GM19025 (cell line): ENCODE measurements around the gene HTR2C.
"Not testable (repeated sequence)": the region's sequence is repeated elsewhere in the genome, so short reads cannot be mapped to it uniquely, and the experiment has no call there.

Experiments
- ATAC-seq: cut with Tn5 transposase; IDR thresholded peaks from one replicate; pipeline ENCODE4 v1.9.1; 2021; ENCODE audit warnings: mild to moderate bottlenecking, low read depth, moderate library complexity; ENCODE audit not compliant: unreplicated experiment

Gene HTR2C

DNA sequence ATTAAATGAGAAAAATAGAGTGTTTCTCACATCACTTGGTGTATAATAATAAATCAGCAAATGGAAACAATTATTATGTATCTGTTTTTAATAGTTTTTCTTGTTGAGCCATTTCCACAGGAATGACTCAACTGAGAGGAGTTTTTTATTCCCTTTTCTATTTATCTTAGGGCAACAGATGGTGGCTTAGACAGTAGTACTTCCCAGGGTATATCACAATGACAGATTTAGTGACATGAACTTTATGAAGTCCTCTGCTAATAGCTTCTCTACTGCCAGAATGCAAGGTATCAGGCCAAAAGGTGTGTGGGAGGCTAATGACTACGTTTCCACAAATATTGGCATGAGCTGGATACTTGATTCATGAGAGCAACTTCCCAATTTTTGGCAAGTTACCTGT, 126.7 kb downstream of the HTR2C start:
- ATAC-seq: no peak

DNA sequence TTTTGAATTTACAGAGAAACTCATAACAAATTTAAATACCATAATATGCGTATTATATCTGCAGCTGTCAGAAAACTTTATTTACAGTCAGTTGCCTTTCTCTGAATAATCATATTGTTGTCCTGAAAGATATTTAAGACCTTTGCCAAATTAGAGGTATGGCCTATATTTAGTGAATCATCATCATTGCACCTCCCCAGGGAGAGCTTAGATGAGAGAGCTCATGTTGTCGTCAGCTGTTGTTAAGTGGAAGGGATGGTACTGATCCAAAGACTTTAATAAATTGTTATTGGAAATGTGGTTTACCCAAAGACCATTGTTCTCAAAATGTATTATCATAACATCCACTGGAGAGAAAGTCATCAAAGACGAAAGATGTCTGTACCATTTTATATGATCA, 128.6 kb downstream of the HTR2C start:
- ATAC-seq: no peak

GRCh38 chrX:114715096-114715495, 131.2 kb downstream of the HTR2C start:
- no peak for ATAC-seq

- no peak for ATAC-seq
Observed at GRCh38 chrX:114717921-114718320, 134.0 kb downstream of the HTR2C start.

GRCh38 chrX:114766541-114766940, 182.7 kb downstream of the HTR2C start:
- ATAC-seq: no peak

GRCh38 chrX:114774691-114775090, 190.8 kb downstream of the HTR2C start:
- ATAC-seq: no peak

DNA sequence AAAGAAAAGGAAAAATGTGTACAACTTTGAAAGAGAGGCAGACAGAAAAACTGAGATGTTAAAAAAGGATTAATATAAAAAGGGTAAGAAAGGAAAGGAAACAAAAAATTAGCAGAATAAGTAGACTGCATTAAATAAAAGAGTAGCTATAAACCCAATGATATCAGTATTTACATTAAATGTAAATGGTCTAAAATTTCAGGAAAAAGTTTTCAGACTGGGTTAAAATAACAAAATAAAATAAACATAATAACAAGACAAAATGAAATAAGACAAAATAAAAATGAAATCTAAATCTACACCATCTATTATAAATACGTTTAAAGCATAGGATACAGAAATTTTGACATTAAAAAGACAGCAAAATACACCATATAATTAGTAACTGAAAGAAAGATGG, 199.0 kb downstream of the HTR2C start:
- no peak for ATAC-seq

DNA sequence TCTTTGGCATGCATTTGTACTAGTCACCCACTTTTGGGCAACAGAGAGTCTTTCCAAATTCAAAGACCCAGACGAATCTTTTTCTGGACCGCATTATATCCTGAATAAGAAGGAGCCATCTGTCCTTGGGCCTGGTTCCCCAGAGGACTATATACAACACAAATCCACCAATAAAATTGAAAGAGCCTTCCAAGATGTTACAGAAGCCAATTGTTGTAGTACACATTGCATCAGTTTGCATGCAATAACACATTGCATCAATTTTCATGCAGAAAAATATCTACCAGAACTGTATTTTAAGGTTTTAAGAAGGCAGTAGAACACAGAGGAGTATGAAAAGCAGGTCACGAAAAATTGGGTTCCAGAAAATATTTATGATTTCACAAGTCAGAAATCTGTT, 203.2 kb downstream of the HTR2C start:
- ATAC-seq: no peak

DNA sequence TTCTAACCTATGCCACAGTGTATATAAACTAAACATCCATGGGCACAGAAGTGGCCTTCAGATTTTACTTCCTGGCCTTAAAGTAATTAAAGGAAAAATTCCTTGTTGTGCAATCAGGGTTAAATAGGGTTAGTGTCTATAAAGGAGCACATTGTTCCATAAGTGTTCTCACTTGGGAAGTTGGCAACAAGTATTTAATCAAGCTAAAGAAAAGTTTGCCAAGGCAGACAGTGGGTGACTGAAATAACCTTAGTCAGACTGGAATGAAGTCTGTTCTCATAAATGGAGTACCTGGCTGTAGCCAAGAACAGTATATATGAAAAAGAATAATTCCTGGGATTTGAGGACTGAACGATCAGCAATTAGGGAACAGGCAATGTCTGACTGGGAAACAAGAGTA, 213.6 kb downstream of the HTR2C start:
- ATAC-seq: no peak

- no peak for ATAC-seq
Observed at GRCh38 chrX:114798907-114799306, 215.0 kb downstream of the HTR2C start.

DNA sequence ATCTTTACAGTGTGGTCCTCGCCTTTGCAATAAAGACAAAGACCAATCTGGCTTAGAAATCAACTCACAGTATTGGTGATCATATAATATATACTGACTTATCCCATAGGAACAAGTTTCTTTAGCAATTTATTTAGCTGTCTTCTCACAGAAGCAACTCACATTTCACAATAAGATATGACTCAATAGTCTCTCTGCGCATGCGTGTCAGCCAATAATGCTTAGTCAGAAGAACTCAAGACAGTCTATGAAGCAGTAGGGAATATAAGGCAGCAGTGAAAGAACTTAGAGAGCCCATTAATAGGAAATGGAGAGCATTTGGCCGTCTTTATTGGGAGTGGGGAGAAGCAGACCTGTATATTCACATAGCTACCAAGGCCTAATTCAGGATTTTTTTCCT, 216.8 kb downstream of the HTR2C start:
- ATAC-seq: no peak

- ATAC-seq: no peak
Observed at GRCh38 chrX:114819509-114819908, 235.6 kb downstream of the HTR2C start.

DNA sequence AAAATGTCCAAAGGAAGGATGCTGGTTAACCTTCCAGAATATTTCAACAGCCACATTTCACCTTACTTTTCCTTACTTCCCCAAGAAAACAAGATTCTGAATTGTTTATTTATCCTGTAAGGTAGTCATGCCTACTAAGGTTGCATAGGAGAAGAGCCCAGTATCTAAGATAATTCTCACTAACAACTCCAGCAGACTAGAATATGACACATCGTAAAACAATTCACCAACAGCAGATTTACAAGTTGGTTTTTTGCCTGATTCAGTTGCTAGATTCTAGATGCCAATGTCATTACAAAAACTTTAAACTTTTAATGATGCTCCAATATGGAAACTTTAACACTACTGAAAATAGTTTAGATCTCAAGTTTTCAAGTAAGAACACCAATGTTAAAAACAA, 257.2 kb downstream of the HTR2C start:
- no peak for ATAC-seq

GRCh38 chrX:114842181-114842580, 258.3 kb downstream of the HTR2C start:
- no peak for ATAC-seq

DNA sequence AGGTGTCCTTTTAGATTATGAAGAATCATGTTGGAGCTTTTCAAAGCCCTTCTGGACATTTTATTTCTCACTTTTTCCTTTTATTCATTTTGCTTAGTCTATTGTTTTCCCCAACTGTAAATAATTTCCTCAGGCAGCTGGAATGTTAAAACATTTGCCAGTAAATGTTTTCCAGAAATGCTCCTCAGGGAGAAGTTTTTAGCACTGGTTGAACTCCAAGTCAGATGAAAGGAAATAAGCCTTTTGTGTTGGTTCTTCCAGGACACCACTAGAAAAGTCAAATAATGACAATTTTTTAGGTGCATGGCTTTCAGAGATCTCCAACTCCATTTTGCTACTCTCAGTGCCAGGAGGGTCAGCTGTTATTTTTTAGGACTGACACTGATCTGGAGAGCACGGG, 305.6 kb downstream of the HTR2C start:
- ATAC-seq: no peak

GRCh38 chrX:114903618-114904017, 319.7 kb downstream of the HTR2C start:
- ATAC-seq: no peak

DNA sequence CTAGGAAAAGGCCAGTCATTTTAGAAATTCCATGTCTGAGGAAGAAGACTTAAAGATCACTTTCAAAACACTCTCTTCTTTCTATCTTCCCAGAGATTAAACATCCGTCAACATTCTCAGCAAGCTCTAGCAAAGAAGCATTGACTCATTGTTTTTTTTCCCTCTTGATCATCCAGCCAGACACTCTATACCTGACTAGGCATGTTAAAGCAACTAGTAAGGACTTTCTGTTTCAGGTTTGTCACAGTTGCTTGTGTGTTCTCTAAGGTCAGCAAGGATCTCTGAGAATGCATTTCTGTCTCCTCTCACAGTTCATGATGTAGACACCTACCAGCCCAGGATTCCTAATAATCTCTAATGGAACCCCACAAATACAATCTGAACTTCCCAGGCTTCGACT, 321.4 kb downstream of the HTR2C start:
- ATAC-seq: no peak

GRCh38 chrX:114906984-114907510, 323.2 kb downstream of the HTR2C start:
- ATAC-seq: no peak

GRCh38 chrX:114924423-114924822, 340.5 kb downstream of the HTR2C start:
- no peak for ATAC-seq

GRCh38 chrX:114924856-114925255, 341.0 kb downstream of the HTR2C start:
- ATAC-seq: no peak

GRCh38 chrX:114930227-114930626, 346.3 kb downstream of the HTR2C start:
- ATAC-seq: no peak

- no peak for ATAC-seq
Observed at GRCh38 chrX:114932550-114932949, 348.7 kb downstream of the HTR2C start.

DNA sequence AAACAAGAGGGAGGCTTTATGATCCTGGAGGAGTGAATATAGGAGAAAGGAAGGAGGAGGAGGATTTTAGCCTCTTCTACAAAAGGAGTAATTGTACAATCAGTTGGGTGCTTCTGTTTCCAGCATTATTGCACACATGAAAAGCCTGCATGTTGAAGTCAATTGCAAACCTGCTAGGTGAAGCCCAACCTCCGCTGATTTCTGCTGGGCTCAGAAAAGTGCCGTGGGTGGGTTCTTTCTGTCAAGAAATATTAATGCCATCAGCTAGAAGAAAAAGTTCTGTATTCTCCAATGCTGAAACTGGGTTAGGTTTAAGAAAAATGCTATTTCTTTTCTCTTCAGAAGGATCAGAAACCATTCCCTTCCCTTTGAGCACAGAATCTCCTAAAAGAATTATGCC, 349.4 kb downstream of the HTR2C start:
- not testable (repeated sequence) for ATAC-seq
